Aorta (tissue), 5 donors: ENCODE data around the gene HARBI1. TPM values are rescaled to one million over a fixed set of nuclear protein-coding genes. Genes with fewer than 3 reads are reported as not detected.

Experiments
- ATAC-seq: fragments of 200-7000 bp; cut with Tn5 transposase; one replicate; pipeline ENCODE4 v1.9.1; 2022; ENCODE audit warnings: moderate library complexity; ENCODE audit not compliant: low FRiP score
- DNase-seq, 2 donors: peaks; one replicate each; pipeline ENCODE4 v3.0.0-alpha.2; 2020
- H3K27ac ChIP-seq, 2 donors: one replicate each; pipeline ENCODE4 v1.5.1; 2013; ENCODE audit warnings: low read length in 2 of 2, mild to moderate bottlenecking in 2 of 2, moderate library complexity in 2 of 2, control low read depth in 1 of 2, inconsistent platforms in 1 of 2, low read depth in 1 of 2
- H3K27me3 ChIP-seq, 2 donors: one replicate each; pipeline ENCODE4 v1.6.1; 2013; ENCODE audit warnings: control low read depth in 1 of 2, low read length in 1 of 2, mild to moderate bottlenecking in 1 of 2, moderate library complexity in 1 of 2; ENCODE audit not compliant: insufficient read depth in 2 of 2, control insufficient read depth in 1 of 2
- H3K36me3 ChIP-seq, 2 donors: one replicate each; pipeline ENCODE4 v1.6.1; 2013; ENCODE audit warnings: control low read depth in 1 of 2, low read length in 1 of 2, mild to moderate bottlenecking in 1 of 2; ENCODE audit not compliant: insufficient read depth in 2 of 2, control insufficient read depth in 1 of 2
- H3K4me1 ChIP-seq, 2 donors: one replicate each; pipeline ENCODE4 v1.6.1; 2013; ENCODE audit warnings: low read length in 2 of 2, control low read depth in 1 of 2, mild to moderate bottlenecking in 1 of 2, moderate library complexity in 1 of 2; ENCODE audit not compliant: insufficient read depth in 2 of 2, control insufficient read depth in 1 of 2
- H3K4me3 ChIP-seq, 2 donors: one replicate each; pipeline ENCODE4 v1.5.1; 2013; ENCODE audit warnings: low read length in 2 of 2, control low read depth in 1 of 2, mild to moderate bottlenecking in 1 of 2
- H3K9me3 ChIP-seq: one replicate; pipeline ENCODE4 v1.6.1; 2013; ENCODE audit warnings: mild to moderate bottlenecking, low read length; ENCODE audit not compliant: control insufficient read depth
- WGBS, 2 donors: extraction: QIAGEN DNeasy Blood & Tissue Kit; methylation state at CpG; one replicate each; pipeline ENCODE4 v1.1.7; 2013; 5-methylcytosine and 5-hydroxymethylcytosine counted together
- intact Hi-C, 2 donors: fragments of 100-400 bp; cut with DNase I; formaldehyde crosslinking; loops; one replicate each; pipeline versions ENCODE4 v1.14.2 to v1.15.0; 2022
- polyA plus RNA-seq, 2 donors: library from polyadenylated mRNA; stranded (reverse); fragments of 200-250 nt; gene quantifications; one replicate each; pipeline ENCODE4 v1.2.3, GENCODE V29; 2013
- total RNA-seq, 2 donors: library from RNA; stranded (reverse); fragmentation: NEBNext Ultra II Directional; extraction: Animal tissue kit (Norgen Biotek cat#: 25700); gene quantifications; one replicate each; pipeline ENCODE4 v1.2.1, GENCODE V29; 2021
- donor health status: healthy with polysubstance abuse.
- donor health status: Bipolar disorder and iron deficiency.
- donor health status: DM: no; HTN: no; CAD: no.
- donor health status: DM: no; HTN: no; CAD: no.
- donor health status: DM: yes; HTN: yes; CAD: no.

HARBI1 gene
- total and polyA plus RNA-seq, 4 donors: 2.1 to 3.0 (median 2.3) TPM

DNA sequence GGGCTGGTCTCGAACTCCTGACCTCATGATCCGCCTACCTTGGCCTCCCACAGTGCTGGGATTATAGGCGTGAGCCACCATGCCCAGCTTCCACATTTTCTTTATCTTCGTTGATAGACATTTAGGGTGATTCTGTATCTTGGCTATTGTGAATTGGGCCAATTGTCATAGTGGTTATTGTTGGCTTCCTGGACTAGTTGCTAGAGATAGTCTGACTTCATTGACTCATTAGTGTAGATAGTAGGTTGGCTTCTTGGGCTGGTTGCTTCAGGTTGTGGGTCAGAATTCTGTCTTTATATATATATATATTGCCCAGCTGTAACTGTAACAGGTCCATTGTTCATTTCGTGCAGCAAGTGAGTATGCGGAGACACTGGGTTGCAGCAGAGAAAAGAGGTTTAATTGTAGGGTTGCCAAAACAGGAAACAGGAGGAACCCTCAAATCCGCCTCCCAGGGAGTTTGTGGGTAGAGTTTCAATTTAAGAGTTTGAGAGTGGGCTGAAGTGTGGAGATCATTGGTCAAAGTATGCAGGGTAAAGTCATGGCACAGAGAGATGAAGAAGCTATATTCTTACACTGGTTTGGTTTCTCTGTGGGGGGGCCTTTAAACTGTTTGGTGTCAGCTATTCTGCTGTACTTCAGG lies 22.3 kb upstream of the HARBI1 start:
- no peak overlapping the region for H3K27ac ChIP-seq
- H3K36me3 ChIP-seq: no peaks in the 10 kb centered on the region
- H3K4me1 ChIP-seq: no peaks in the 10 kb centered on the region
- no peaks in the 10 kb centered on the region for H3K27me3 ChIP-seq
- intact Hi-C loops: no loop called here
- DNase-seq: no peak
- no peaks in the 10 kb centered on the region for H3K9me3 ChIP-seq
- no peak overlapping the region for H3K4me3 ChIP-seq
- ATAC-seq: no peak
- WGBS, 2 donors: 96 to 97% methylated on average over 7 of the region's 7 CpGs

GRCh38 chr11:46637546-46637945 lies 20.5 kb upstream of the HARBI1 start:
- 96% methylated on average over 5 of the region's 5 CpGs for WGBS, 2 donors
- Histone ChIP-seq H3K27ac (no peak overlapping the region), H3K4me3 (no peak overlapping the region), H3K9me3 (no peaks in the 10 kb centered on the region), H3K4me1 (no peaks in the 10 kb centered on the region), H3K36me3 (no peaks in the 10 kb centered on the region), H3K27me3 (no peaks in the 10 kb centered on the region)
- intact Hi-C loops: no loop called here
- DNase-seq: no peak
- ATAC-seq: no peak

GRCh38 chr11:46635557-46636139 lies 18.6 kb upstream of the HARBI1 start:
- Histone ChIP-seq H3K27ac (no peak overlapping the region), H3K9me3 (no peaks in the 10 kb centered on the region), H3K4me3 (no peak overlapping the region), H3K27me3 (no peaks in the 10 kb centered on the region), H3K36me3 (peaks cover 0 to 3% of the 10 kb centered on the region in 2 donors), H3K4me1 (no peaks in the 10 kb centered on the region)
- 91 to 92% methylated on average over 5 of the region's 5 CpGs for WGBS, 2 donors
- no peak for ATAC-seq
- intact Hi-C loops: no loop called here
- no peak for DNase-seq

GRCh38 chr11:46633291-46634217 lies 16.5 kb upstream of the HARBI1 start:
- intact Hi-C loops: no loop called here
- H3K36me3 ChIP-seq: peaks cover 0 to 3% of the 10 kb centered on the region in 2 donors
- H3K27ac ChIP-seq: no peak overlapping the region
- no peaks in the 10 kb centered on the region for H3K9me3 ChIP-seq
- no peak for DNase-seq
- 95 to 96% methylated on average over 22 of the region's 22 CpGs for WGBS, 2 donors
- no peak overlapping the region for H3K4me3 ChIP-seq
- ATAC-seq: no peak
- H3K27me3 ChIP-seq: no peaks in the 10 kb centered on the region
- H3K4me1 ChIP-seq: no peaks in the 10 kb centered on the region

DNA sequence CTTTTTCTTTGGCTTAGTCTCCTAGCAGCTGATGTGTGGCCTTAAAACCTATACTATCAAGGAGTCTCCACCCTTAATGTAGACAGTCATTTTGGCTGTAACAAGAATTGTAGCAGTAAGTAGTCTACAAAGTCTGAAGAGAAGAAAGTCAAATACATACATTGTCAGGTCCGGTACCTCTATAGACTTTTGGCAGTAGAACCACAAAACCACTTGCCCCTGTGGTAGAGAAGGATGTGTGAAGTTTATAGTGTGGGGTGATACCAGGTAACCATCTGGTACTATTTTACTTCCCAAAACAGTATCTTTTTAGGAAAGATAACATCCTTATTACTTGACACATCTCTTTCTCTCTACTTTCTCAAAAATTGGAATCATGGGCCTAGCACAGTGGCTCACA lies 15.5 kb upstream of the HARBI1 start:
- intact Hi-C loops: no loop called here

GRCh38 chr11:46631676-46632075 lies 14.6 kb upstream of the HARBI1 start:
- Histone ChIP-seq H3K36me3 (peaks cover 0 to 3% of the 10 kb centered on the region in 2 donors), H3K9me3 (no peaks in the 10 kb centered on the region), H3K4me1 (no peaks in the 10 kb centered on the region), H3K27ac (no peak overlapping the region), H3K4me3 (no peak overlapping the region), H3K27me3 (no peaks in the 10 kb centered on the region)
- ATAC-seq (no peak), DNase-seq (no peak)
- intact Hi-C loops: no loop called here
- WGBS, 2 donors: 90 to 97% methylated on average over 2 of the region's 2 CpGs

More for the DNA sequence above, 15.5 kb upstream of the HARBI1 start:
- WGBS, 2 donors: 86 to 96% methylated on average over 1 of the region's 1 CpG
- Histone ChIP-seq H3K36me3 (peaks cover 0 to 3% of the 10 kb centered on the region in 2 donors), H3K9me3 (no peaks in the 10 kb centered on the region), H3K27ac (no peak overlapping the region), H3K4me1 (no peaks in the 10 kb centered on the region), H3K27me3 (no peaks in the 10 kb centered on the region), H3K4me3 (no peak overlapping the region)
- DNase-seq: no peak
- ATAC-seq: no peak

GRCh38 chr11:46630237-46630636 lies 13.2 kb upstream of the HARBI1 start:
- intact Hi-C loops: no loop called here
- ATAC-seq (no peak), DNase-seq (no peak)
- H3K27me3 ChIP-seq: no peaks in the 10 kb centered on the region
- H3K27ac ChIP-seq: no peak overlapping the region
- WGBS, 2 donors: 99 to 100% methylated on average over 1 of the region's 1 CpG
- no peak overlapping the region for H3K4me3 ChIP-seq
- no peaks in the 10 kb centered on the region for H3K4me1 ChIP-seq
- no peaks in the 10 kb centered on the region for H3K9me3 ChIP-seq
- H3K36me3 ChIP-seq: peaks cover 3 to 5% of the 10 kb centered on the region in 2 donors

DNA sequence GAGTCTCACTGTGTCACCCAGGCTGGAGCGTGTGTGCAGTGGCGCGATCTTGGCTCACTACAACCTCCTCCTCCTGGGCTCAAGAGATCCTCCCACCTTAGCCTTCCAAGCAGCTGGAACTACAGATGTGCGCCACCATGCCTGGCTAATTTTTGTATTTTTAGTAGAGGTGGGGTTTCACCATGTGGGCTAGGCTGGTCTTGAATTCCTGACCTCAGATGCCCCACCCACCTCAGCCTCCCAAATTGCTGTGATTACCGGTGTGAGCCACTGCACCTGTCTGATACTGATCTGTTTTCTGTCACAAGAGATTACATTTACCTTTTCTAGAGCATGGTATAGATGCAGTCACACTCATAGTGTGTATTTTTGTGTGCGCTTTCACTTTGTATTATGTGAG lies 11.9 kb upstream of the HARBI1 start:
- Histone ChIP-seq H3K36me3 (peaks cover 5 to 7% of the 10 kb centered on the region in 2 donors), H3K9me3 (no peaks in the 10 kb centered on the region), H3K27me3 (no peaks in the 10 kb centered on the region), H3K27ac (no peak overlapping the region), H3K4me1 (no peaks in the 10 kb centered on the region), H3K4me3 (no peak overlapping the region)
- intact Hi-C loops: no loop called here
- ATAC-seq: no peak
- 83 to 87% methylated on average over 6 of the region's 6 CpGs for WGBS, 2 donors
- DNase-seq: no peak
